ENCODE data around the gene AGBL2.

DNA sequence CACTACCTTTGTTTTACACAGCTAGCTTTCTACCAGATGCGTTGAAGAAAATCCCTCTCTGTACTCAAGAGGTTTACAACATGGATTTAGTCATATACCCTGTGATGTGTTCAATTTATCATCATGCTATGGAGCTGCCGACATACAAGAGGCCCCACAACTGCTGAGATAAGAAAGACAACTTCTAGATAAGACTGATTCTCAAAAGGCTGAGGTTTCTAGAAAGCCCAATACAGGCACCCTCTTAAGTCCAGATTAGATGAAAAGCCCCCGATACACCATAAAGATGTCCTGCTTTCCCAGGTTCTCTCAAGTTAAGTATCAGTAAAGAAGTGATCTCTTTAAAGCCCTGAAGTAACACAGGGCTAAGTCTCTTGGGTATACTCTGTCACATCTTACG is 87.1 kb downstream of the AGBL2 start:
- TF ChIP-seq, protein P1, sequence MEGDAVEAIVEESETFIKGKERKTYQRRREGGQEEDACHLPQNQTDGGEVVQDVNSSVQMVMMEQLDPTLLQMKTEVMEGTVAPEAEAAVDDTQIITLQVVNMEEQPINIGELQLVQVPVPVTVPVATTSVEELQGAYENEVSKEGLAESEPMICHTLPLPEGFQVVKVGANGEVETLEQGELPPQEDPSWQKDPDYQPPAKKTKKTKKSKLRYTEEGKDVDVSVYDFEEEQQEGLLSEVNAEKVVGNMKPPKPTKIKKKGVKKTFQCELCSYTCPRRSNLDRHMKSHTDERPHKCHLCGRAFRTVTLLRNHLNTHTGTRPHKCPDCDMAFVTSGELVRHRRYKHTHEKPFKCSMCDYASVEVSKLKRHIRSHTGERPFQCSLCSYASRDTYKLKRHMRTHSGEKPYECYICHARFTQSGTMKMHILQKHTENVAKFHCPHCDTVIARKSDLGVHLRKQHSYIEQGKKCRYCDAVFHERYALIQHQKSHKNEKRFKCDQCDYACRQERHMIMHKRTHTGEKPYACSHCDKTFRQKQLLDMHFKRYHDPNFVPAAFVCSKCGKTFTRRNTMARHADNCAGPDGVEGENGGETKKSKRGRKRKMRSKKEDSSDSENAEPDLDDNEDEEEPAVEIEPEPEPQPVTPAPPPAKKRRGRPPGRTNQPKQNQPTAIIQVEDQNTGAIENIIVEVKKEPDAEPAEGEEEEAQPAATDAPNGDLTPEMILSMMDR (IDR thresholded peaks at IDR 0.05; ENCODE audit: borderline replicate concordance, extremely low read depth, low read length, poor library complexity, severe bottlenecking): no peak
- TF ChIP-seq EZH2 (IDR thresholded peaks at IDR 0.05; ENCODE audit: borderline replicate concordance, low read depth, low read length, severe bottlenecking): no peak
